HCT116 (cell line): ENCODE results near the gene MYLK3. TPM values are rescaled to one million over a fixed set of nuclear protein-coding genes. Genes with fewer than 3 reads are reported as not detected.
A peak's percentile ranks its signal among the peaks of the same experiment; 100 is the strongest.

Source experiments
- ATAC-seq: fragments of 200-7000 bp; cut with Tn5 transposase; 2 replicates; pipeline ENCODE4 v1.9.1; 2020; ENCODE audit warnings: mild to moderate bottlenecking, moderate library complexity
- BruUV-seq: library from RNA; stranded (reverse); fragments of 400-500 nt; replicated peaks from 2 replicates; lab custom pipeline; 2021; lab: Mats Ljungman, UMichigan
- CTCF ChIA-PET: fragments of 300-600 bp; sonication (Branson Sonifier 250); formaldehyde crosslinking; loops from one replicate; lab custom pipeline; 2021; ENCODE audit warnings: antibody characterized with exemption; lab: Charles Lee
- POLR2A ChIA-PET: fragments of 300-600, 350-600 bp; sonication (Branson Sonifier 250); formaldehyde crosslinking; loops from one replicate; lab custom pipeline; 2021; ENCODE audit warnings: antibody characterized with exemption; lab: Charles Lee
- RAD21 ChIA-PET, 2 experiments: fragments of 300-600 bp; sonication (Branson Sonifier 250); formaldehyde crosslinking; loops; one replicate each; lab custom pipeline; 2023; ENCODE audit warnings: low total read pairs in 2 of 2; ENCODE audit not compliant: uncharacterized antibody in 2 of 2, unreplicated experiment in 2 of 2, low non-redundant PET in 1 of 2; lab: Charles Lee
- DNase-seq: peaks from one replicate; pipeline ENCODE4 v3.0.0-alpha.2; 2010; ENCODE audit warnings: low read depth, low spot score
- H2AFZ ChIP-seq: fragments of 200-600 bp; shearing (Covaris generic), sonication (generic); 2 replicates; pipeline ENCODE4 v1.6.1; 2017; ENCODE audit warnings: low read depth, mixed run types, mixed read lengths, antibody characterized with exemption, low read length; ENCODE audit not compliant: poor library complexity, severe bottlenecking
- H3K27ac ChIP-seq: 2 replicates; pipeline ENCODE4 v1.5.1; 2012; ENCODE audit warnings: low read depth, low read length
- H3K27me3 ChIP-seq: fragments of 200-600 bp; sonication (generic); 2 replicates; pipeline ENCODE4 v1.6.1; 2016; ENCODE audit warnings: mixed run types, low read length, mixed read lengths; ENCODE audit not compliant: insufficient read depth
- H3K36me3 ChIP-seq, 2 experiments: fragments of 200-500 bp in 1 of 2; fragments of 200-600 bp in 1 of 2; sonication (Bioruptor generic) in 1 of 2; sonication (generic) in 1 of 2; 2 replicates each; pipeline versions ENCODE4 v1.5.1 to v1.6.1; 2014 to 2016; ENCODE audit warnings: low read length in 2 of 2, inconsistent platforms in 1 of 2, mixed read lengths in 1 of 2, mixed run types in 1 of 2; ENCODE audit not compliant: insufficient read depth in 2 of 2, control insufficient read depth in 1 of 2
- H3K4me1 ChIP-seq, 2 experiments: fragments of 200-600 bp in 1 of 2; sonication (generic) in 1 of 2; 2 replicates each; pipeline versions ENCODE4 v1.5.1 to v1.6.1; 2012 to 2017; ENCODE audit warnings: low read length in 2 of 2, inconsistent platforms in 1 of 2, mild to moderate bottlenecking in 1 of 2, mixed read lengths in 1 of 2, mixed run types in 1 of 2, moderate library complexity in 1 of 2; ENCODE audit not compliant: insufficient read depth in 2 of 2, control insufficient read depth in 1 of 2
- H3K4me2 ChIP-seq: fragments of 200-600 bp; sonication (generic); 2 replicates; pipeline ENCODE4 v1.6.1; 2017; ENCODE audit warnings: mixed run types, low read length, mixed read lengths
- H3K4me3 ChIP-seq, 2 experiments: fragments of 200-600 bp in 1 of 2; sonication (generic) in 1 of 2; replicated peaks in 1 of 2; 2 replicates each; pipeline ENCODE4 v1.5.1; 2011 to 2016; ENCODE audit warnings: low read length in 2 of 2, control low read depth in 1 of 2, low read depth in 1 of 2, mild to moderate bottlenecking in 1 of 2, mixed read lengths in 1 of 2, mixed run types in 1 of 2
- H3K79me2 ChIP-seq: fragments of 200-600 bp; sonication (generic); 2 replicates; pipeline ENCODE4 v1.6.1; 2017; ENCODE audit warnings: mild to moderate bottlenecking, mixed run types, low read length, moderate library complexity, mixed read lengths; ENCODE audit not compliant: insufficient read depth
- H3K9ac ChIP-seq: fragments of 200-600 bp; sonication (generic); 2 replicates; pipeline ENCODE4 v1.6.1; 2016; ENCODE audit warnings: low read length, mixed read lengths
- H3K9me2 ChIP-seq: fragments of 200-600 bp; sonication (generic), shearing (Covaris generic); 2 replicates; pipeline ENCODE4 v1.6.1; 2017; ENCODE audit warnings: mixed run types, mild to moderate bottlenecking, moderate library complexity; ENCODE audit not compliant: insufficient read depth
- H3K9me3 ChIP-seq, 2 experiments: fragments of 200-500 bp in 1 of 2; fragments of 200-600 bp in 1 of 2; sonication (Bioruptor generic) in 1 of 2; sonication (generic) in 1 of 2; 2 replicates each; pipeline ENCODE4 v1.6.1; 2014 to 2017; ENCODE audit warnings: low read length in 2 of 2, mixed read lengths in 2 of 2, inconsistent platforms in 1 of 2, low read depth in 1 of 2, mild to moderate bottlenecking in 1 of 2, mixed run types in 1 of 2, moderate library complexity in 1 of 2; ENCODE audit not compliant: control insufficient read depth in 1 of 2, insufficient read depth in 1 of 2
- H4K20me1 ChIP-seq: fragments of 200-600 bp; sonication (generic), shearing (Covaris generic); 2 replicates; pipeline ENCODE4 v1.6.1; 2017; ENCODE audit warnings: mixed run types, mild to moderate bottlenecking, moderate library complexity; ENCODE audit not compliant: insufficient read depth
- CBX3 ChIP-seq: IDR thresholded peaks from 2 replicates; pipeline ENCODE4 v1.6.1; 2012; ENCODE audit warnings: low read depth
- CEBPB ChIP-seq: IDR thresholded peaks from 2 replicates; pipeline ENCODE4 v1.6.1; 2012; ENCODE audit warnings: low read depth
- EZH2 ChIP-seq: fragments of 200-600 bp; sonication (generic); IDR thresholded peaks from 2 replicates; pipeline ENCODE4 v1.6.1; 2017; ENCODE audit warnings: antibody characterized with exemption, mixed run types
- EZH2phosphoT487 ChIP-seq: fragments of 200-600 bp; IDR thresholded peaks from 2 replicates; pipeline ENCODE4 v1.6.1; 2018; ENCODE audit warnings: antibody characterized with exemption, borderline replicate concordance
- FOSL1 ChIP-seq: IDR thresholded peaks from 2 replicates; pipeline ENCODE4 v1.6.1; 2012; ENCODE audit warnings: low read depth
- POLR2AphosphoS5 ChIP-seq: IDR thresholded peaks from 2 replicates; pipeline ENCODE4 v1.6.1; 2011; ENCODE audit warnings: mild to moderate bottlenecking, low read depth, low read length, moderate library complexity
- SIN3A ChIP-seq: IDR thresholded peaks from 2 replicates; pipeline ENCODE4 v1.6.1; 2012; ENCODE audit warnings: low read depth
- SP1 ChIP-seq: IDR thresholded peaks from 2 replicates; pipeline ENCODE4 v1.6.1; 2012; ENCODE audit warnings: low read depth
- SRF ChIP-seq: IDR thresholded peaks from 2 replicates; pipeline ENCODE4 v1.6.1; 2012; ENCODE audit warnings: low read depth
- intact Hi-C: fragments of 100-400 bp; cut with micrococcal nuclease; formaldehyde crosslinking; loops from 2 replicates; pipeline ENCODE4 v1.10.0; 2022
- total RNA-seq: library from RNA; stranded (reverse); gene quantifications from one replicate; pipeline ENCODE4 v1.2.1, GENCODE V29; 2021; ENCODE audit not compliant: unreplicated experiment
- TF ChIP-seq, protein P1 (sequence below), 3 experiments: fragments of 200-600 bp in 1 of 3; sonication (generic) in 1 of 3; IDR thresholded peaks in 2 of 3; conservative IDR thresholded peaks in 1 of 3; 2 replicates each; pipeline ENCODE4 v1.5.1; 2012 to 2017; ENCODE audit warnings: low read depth in 2 of 3, low read length in 2 of 3, antibody characterized with exemption in 1 of 3, borderline replicate concordance in 1 of 3, control low read depth in 1 of 3, mild to moderate bottlenecking in 1 of 3, mixed read lengths in 1 of 3, mixed run types in 1 of 3, moderate library complexity in 1 of 3; ENCODE audit not compliant: insufficient read depth in 1 of 3
- TF ChIP-seq, protein P2 (sequence below): IDR thresholded peaks from 2 replicates; pipeline ENCODE4 v1.6.1; 2012

The MYLK3 gene
- total RNA-seq, 1 experiment from 2014 or later, result 0.22 TPM

DNA sequence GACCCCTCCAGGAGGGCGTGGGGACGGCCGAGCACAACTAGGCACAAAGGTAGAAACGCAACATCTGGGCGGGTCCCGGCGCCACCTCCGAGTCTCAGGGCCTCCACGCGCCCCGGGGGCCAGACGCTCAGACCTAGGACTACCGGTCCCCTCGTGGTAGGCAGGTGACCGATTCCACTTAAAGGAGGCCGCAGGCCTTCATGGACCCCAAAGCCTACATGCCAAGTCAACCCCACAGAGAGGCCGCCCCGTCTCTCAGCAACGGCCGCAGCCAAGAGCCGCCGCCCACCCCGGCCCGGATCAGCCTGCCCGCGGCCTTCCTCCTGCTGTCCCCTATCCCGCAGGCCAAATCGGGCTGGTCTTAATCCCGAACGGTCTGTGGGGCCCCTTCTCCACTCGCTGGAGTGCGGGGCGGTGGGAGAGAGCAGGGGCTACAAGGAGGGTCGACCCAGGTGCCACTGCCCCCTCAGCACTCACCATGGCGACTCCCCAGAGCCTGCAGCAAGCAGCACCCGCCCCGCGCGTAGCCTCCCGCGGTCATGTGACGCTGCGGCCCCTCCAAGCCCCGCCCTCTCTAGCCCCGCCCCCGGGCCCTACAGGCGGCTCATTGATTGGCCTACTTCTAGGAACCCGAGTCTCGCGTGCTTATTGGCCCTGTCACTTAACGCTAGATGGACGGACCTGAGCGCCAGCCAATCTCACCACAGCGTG is 59.3 kb downstream of the MYLK3 start, which contains the start of gene VPS35 (continued):
- no peak for TF ChIP-seq CBX3
- TF ChIP-seq, protein P1, sequence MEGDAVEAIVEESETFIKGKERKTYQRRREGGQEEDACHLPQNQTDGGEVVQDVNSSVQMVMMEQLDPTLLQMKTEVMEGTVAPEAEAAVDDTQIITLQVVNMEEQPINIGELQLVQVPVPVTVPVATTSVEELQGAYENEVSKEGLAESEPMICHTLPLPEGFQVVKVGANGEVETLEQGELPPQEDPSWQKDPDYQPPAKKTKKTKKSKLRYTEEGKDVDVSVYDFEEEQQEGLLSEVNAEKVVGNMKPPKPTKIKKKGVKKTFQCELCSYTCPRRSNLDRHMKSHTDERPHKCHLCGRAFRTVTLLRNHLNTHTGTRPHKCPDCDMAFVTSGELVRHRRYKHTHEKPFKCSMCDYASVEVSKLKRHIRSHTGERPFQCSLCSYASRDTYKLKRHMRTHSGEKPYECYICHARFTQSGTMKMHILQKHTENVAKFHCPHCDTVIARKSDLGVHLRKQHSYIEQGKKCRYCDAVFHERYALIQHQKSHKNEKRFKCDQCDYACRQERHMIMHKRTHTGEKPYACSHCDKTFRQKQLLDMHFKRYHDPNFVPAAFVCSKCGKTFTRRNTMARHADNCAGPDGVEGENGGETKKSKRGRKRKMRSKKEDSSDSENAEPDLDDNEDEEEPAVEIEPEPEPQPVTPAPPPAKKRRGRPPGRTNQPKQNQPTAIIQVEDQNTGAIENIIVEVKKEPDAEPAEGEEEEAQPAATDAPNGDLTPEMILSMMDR (IDR thresholded peaks at IDR 0.05 in 2 of 3, conservative IDR thresholded peaks at IDR 0.05 in 1 of 3; ENCODE audit: borderline replicate concordance in 1 of 3, insufficient read depth in 1 of 3, low read depth in 2 of 3, low read length in 2 of 3), result peak in 2 of 3 experiments; percentile 32 to 42; a peak in 3 of 6 replicates
- peak; percentile 78 for TF ChIP-seq POLR2AphosphoS5
- TF ChIP-seq CEBPB, result no peak
- no peak for TF ChIP-seq EZH2phosphoT487
- no peak for TF ChIP-seq FOSL1
- TF ChIP-seq SP1, result no peak
- TF ChIP-seq, protein P2, sequence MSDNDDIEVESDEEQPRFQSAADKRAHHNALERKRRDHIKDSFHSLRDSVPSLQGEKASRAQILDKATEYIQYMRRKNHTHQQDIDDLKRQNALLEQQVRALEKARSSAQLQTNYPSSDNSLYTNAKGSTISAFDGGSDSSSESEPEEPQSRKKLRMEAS, result peak; percentile 61; the same call in 1 of the 2 replicates
- peak; percentile 19; the same call in 1 of the 2 replicates for TF ChIP-seq SIN3A
- TF ChIP-seq SRF, result no peak

DNA sequence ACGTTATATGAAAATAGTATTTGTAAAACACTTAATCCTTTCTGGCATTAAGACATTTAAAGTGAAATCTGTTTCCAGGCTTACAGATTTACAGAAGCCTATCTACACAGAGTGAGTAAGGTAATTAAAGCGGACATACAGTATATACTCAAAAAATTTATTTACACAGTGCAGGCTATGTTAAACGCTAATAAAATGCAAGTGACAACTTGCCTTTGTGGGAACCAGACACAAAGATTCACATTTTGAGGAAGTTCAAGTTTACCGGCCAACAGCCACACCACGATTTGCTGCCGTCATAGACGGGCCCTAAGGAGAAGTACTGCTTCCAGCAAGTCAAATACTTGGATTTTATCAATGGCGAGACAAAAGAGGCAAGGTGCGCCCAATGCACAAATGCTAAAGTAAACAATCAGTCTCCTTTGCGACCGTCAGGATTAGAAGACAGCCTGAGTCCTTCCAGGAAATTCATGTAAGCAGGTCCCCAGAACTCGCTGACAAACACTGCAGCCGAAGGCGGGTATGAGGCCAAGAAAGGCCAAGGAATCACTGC is 60.0 kb downstream of the MYLK3 start:
- intact Hi-C loops, result no loop called here
- H3K27ac ChIP-seq, result peak overlapping the region; percentile 93
- no peak overlapping the region for H2AFZ ChIP-seq
- H4K20me1 ChIP-seq, result peaks cover 22% of the 10 kb centered on the region; the same call in 1 of the 2 replicates
- peak overlapping the region; percentile 82 to 95 for H3K4me3 ChIP-seq
- H3K4me2 ChIP-seq, result peak overlapping the region; percentile 90
- TF ChIP-seq SP1 (no peak), POLR2AphosphoS5 (no peak), EZH2 (no peak), CEBPB (no peak)
- TF ChIP-seq, all 23 proteins: peak for 0
- Histone ChIP-seq H3K27me3 (no peaks in the 10 kb centered on the region), H3K4me1 (peaks cover 14 to 23% of the 10 kb centered on the region in 2 experiments; a peak in 3 of 4 replicates), H3K9me2 (no peaks in the 10 kb centered on the region), H3K9me3 (no peaks in the 10 kb centered on the region), H3K36me3 (peaks cover 13 to 19% of the 10 kb centered on the region in 2 experiments; a peak in 3 of 4 replicates), H3K9ac (peak overlapping the region; percentile 92), H3K79me2 (peaks cover 91% of the 10 kb centered on the region)
- RAD21 ChIA-PET, result no interaction called here
- ATAC-seq (no peak), DNase-seq (no peak)
- BruUV-seq, result no TSS peak
- CTCF ChIA-PET, result no interaction called here
- POLR2A ChIA-PET, result no interaction called here
